ENCODE results near the gene PRPF18. TPM values are rescaled to one million over a fixed set of nuclear protein-coding genes. Genes with fewer than 3 reads are reported as not detected.

Gene PRPF18
- total RNA-seq, 1 donor from 2014 or later = 22.9 TPM

GRCh38 chr10:13614530-13615332 is 28.0 kb downstream of the PRPF18 start:
- H3K4me3 Mint-ChIP-seq (ENCODE audit: low read depth) = no peak overlapping the region
- H3K27me3 Mint-ChIP-seq (ENCODE audit: low read depth) = no peaks in the 10 kb centered on the region
- DNase-seq (ENCODE audit: low spot score) = no peak
- H3K27ac Mint-ChIP-seq = no peak overlapping the region
- H3K4me1 Mint-ChIP-seq (ENCODE audit: low read depth) = no peaks in the 10 kb centered on the region
- peaks cover 52% of the 10 kb centered on the region for H3K36me3 Mint-ChIP-seq (ENCODE audit: low read depth)
- intact Hi-C loops (cut with micrococcal nuclease) = no loop called here
- no peaks in the 10 kb centered on the region for H3K9me3 Mint-ChIP-seq

- Mint-ChIP-seq H3K27me3 (ENCODE audit: low read depth) (no peaks in the 10 kb centered on the region), H3K9me3 (no peaks in the 10 kb centered on the region), H3K36me3 (ENCODE audit: low read depth) (peaks cover 42% of the 10 kb centered on the region), H3K27ac (no peak overlapping the region), H3K4me3 (ENCODE audit: low read depth) (no peak overlapping the region), H3K4me1 (ENCODE audit: low read depth) (no peaks in the 10 kb centered on the region)
- intact Hi-C loops (cut with micrococcal nuclease) = no loop called here
- DNase-seq (ENCODE audit: low spot score) = no peak
These were observed 29.0 kb downstream of the PRPF18 start for GRCh38 chr10:13615650-13616300.

- H3K27ac Mint-ChIP-seq = no peak overlapping the region
- H3K27me3 Mint-ChIP-seq (ENCODE audit: low read depth) = no peaks in the 10 kb centered on the region
- H3K4me3 Mint-ChIP-seq (ENCODE audit: low read depth) = no peak overlapping the region
- DNase-seq (ENCODE audit: low spot score) = no peak
- H3K36me3 Mint-ChIP-seq (ENCODE audit: low read depth) = peaks cover 34% of the 10 kb centered on the region
- no peaks in the 10 kb centered on the region for H3K9me3 Mint-ChIP-seq
- H3K4me1 Mint-ChIP-seq (ENCODE audit: low read depth) = no peaks in the 10 kb centered on the region
- intact Hi-C loops (cut with micrococcal nuclease) = no loop called here
These were observed 30.4 kb downstream of the PRPF18 start for GRCh38 chr10:13617116-13617515.

GRCh38 chr10:13621931-13622330 is 35.2 kb downstream of the PRPF18 start:
- intact Hi-C loops (cut with micrococcal nuclease) = no loop called here
- H3K36me3 Mint-ChIP-seq (ENCODE audit: low read depth) = peaks cover 13% of the 10 kb centered on the region
- no peak for DNase-seq (ENCODE audit: low spot score)
- peaks cover 1% of the 10 kb centered on the region for H3K4me1 Mint-ChIP-seq (ENCODE audit: low read depth)
- no peaks in the 10 kb centered on the region for H3K9me3 Mint-ChIP-seq
- no peak overlapping the region for H3K27ac Mint-ChIP-seq
- no peaks in the 10 kb centered on the region for H3K27me3 Mint-ChIP-seq (ENCODE audit: low read depth)
- no peak overlapping the region for H3K4me3 Mint-ChIP-seq (ENCODE audit: low read depth)

GRCh38 chr10:13624630-13625029 is 37.9 kb downstream of the PRPF18 start:
- intact Hi-C loops (cut with micrococcal nuclease) = no loop called here
- Mint-ChIP-seq H3K27ac (no peak overlapping the region), H3K9me3 (no peaks in the 10 kb centered on the region), H3K36me3 (ENCODE audit: low read depth) (no peaks in the 10 kb centered on the region), H3K4me1 (ENCODE audit: low read depth) (peaks cover 1% of the 10 kb centered on the region), H3K4me3 (ENCODE audit: low read depth) (no peak overlapping the region), H3K27me3 (ENCODE audit: low read depth) (no peaks in the 10 kb centered on the region)
- no peak for DNase-seq (ENCODE audit: low spot score)

- Mint-ChIP-seq H3K27me3 (ENCODE audit: low read depth) (no peaks in the 10 kb centered on the region), H3K27ac (no peak overlapping the region), H3K4me3 (ENCODE audit: low read depth) (no peak overlapping the region), H3K9me3 (no peaks in the 10 kb centered on the region), H3K4me1 (ENCODE audit: low read depth) (peaks cover 1% of the 10 kb centered on the region), H3K36me3 (ENCODE audit: low read depth) (peaks cover 12% of the 10 kb centered on the region)
- DNase-seq (ENCODE audit: low spot score) = no peak
- intact Hi-C loops (cut with micrococcal nuclease) = no loop called here
These were observed 40.9 kb downstream of the PRPF18 start for GRCh38 chr10:13627459-13628310.

- H3K36me3 Mint-ChIP-seq (ENCODE audit: low read depth) = peaks cover 12% of the 10 kb centered on the region
- no peaks in the 10 kb centered on the region for H3K27me3 Mint-ChIP-seq (ENCODE audit: low read depth)
- H3K9me3 Mint-ChIP-seq = no peaks in the 10 kb centered on the region
- intact Hi-C loops (cut with micrococcal nuclease) = no loop called here
- peaks cover 1% of the 10 kb centered on the region for H3K4me1 Mint-ChIP-seq (ENCODE audit: low read depth)
- no peak overlapping the region for H3K27ac Mint-ChIP-seq
- H3K4me3 Mint-ChIP-seq (ENCODE audit: low read depth) = no peak overlapping the region
- DNase-seq (ENCODE audit: low spot score) = no peak
These were observed 41.9 kb downstream of the PRPF18 start for GRCh38 chr10:13628661-13629060.

GRCh38 chr10:13629116-13629515 is 42.4 kb downstream of the PRPF18 start:
- intact Hi-C loops (cut with micrococcal nuclease) = no loop called here

GRCh38 chr10:13630231-13630630 is 43.5 kb downstream of the PRPF18 start:
- intact Hi-C loops (cut with micrococcal nuclease) = no loop called here
- no peaks in the 10 kb centered on the region for H3K27me3 Mint-ChIP-seq (ENCODE audit: low read depth)
- peaks cover 15% of the 10 kb centered on the region for H3K36me3 Mint-ChIP-seq (ENCODE audit: low read depth)
- H3K4me3 Mint-ChIP-seq (ENCODE audit: low read depth) = no peak overlapping the region
- H3K27ac Mint-ChIP-seq = no peak overlapping the region
- peaks cover under 1% of the 10 kb centered on the region for H3K4me1 Mint-ChIP-seq (ENCODE audit: low read depth)
- no peak for DNase-seq (ENCODE audit: low spot score)
- no peaks in the 10 kb centered on the region for H3K9me3 Mint-ChIP-seq

More at GRCh38 chr10:13629116-13629515, 42.4 kb downstream of the PRPF18 start:
- Mint-ChIP-seq H3K27ac (no peak overlapping the region), H3K4me3 (ENCODE audit: low read depth) (no peak overlapping the region), H3K4me1 (ENCODE audit: low read depth) (peaks cover 1% of the 10 kb centered on the region), H3K36me3 (ENCODE audit: low read depth) (peaks cover 14% of the 10 kb centered on the region), H3K27me3 (ENCODE audit: low read depth) (no peaks in the 10 kb centered on the region), H3K9me3 (no peaks in the 10 kb centered on the region)
- DNase-seq (ENCODE audit: low spot score) = no peak

- Mint-ChIP-seq H3K9me3 (no peaks in the 10 kb centered on the region), H3K27me3 (ENCODE audit: low read depth) (no peaks in the 10 kb centered on the region), H3K4me1 (ENCODE audit: low read depth) (no peaks in the 10 kb centered on the region), H3K27ac (no peak overlapping the region), H3K4me3 (ENCODE audit: low read depth) (no peak overlapping the region), H3K36me3 (ENCODE audit: low read depth) (peaks cover 17% of the 10 kb centered on the region)
- DNase-seq (ENCODE audit: low spot score) = no peak
- intact Hi-C loops (cut with micrococcal nuclease) = no loop called here
These were observed 44.8 kb downstream of the PRPF18 start for GRCh38 chr10:13631594-13631993.

GRCh38 chr10:13632440-13632839 is 45.7 kb downstream of the PRPF18 start:
- H3K4me3 Mint-ChIP-seq (ENCODE audit: low read depth) = no peak overlapping the region
- H3K9me3 Mint-ChIP-seq = no peaks in the 10 kb centered on the region
- H3K27ac Mint-ChIP-seq = no peak overlapping the region
- no peaks in the 10 kb centered on the region for H3K27me3 Mint-ChIP-seq (ENCODE audit: low read depth)
- H3K4me1 Mint-ChIP-seq (ENCODE audit: low read depth) = no peaks in the 10 kb centered on the region
- intact Hi-C loops (cut with micrococcal nuclease) = no loop called here
- H3K36me3 Mint-ChIP-seq (ENCODE audit: low read depth) = peaks cover 18% of the 10 kb centered on the region
- DNase-seq (ENCODE audit: low spot score) = no peak

GRCh38 chr10:13632884-13633440 is 46.2 kb downstream of the PRPF18 start:
- Mint-ChIP-seq H3K27ac (no peak overlapping the region), H3K36me3 (ENCODE audit: low read depth) (peaks cover 20% of the 10 kb centered on the region), H3K27me3 (ENCODE audit: low read depth) (no peaks in the 10 kb centered on the region), H3K4me3 (ENCODE audit: low read depth) (no peak overlapping the region), H3K4me1 (ENCODE audit: low read depth) (no peaks in the 10 kb centered on the region), H3K9me3 (no peaks in the 10 kb centered on the region)
- DNase-seq (ENCODE audit: low spot score) = no peak
- intact Hi-C loops (cut with micrococcal nuclease) = no loop called here
